Inferior parietal cortex (tissue), 1 donor: ENCODE measurements around the gene NAT16.
A peak's percentile ranks its signal among the peaks of the same experiment; 100 is the strongest.
"Not testable (repeated sequence)": the region's sequence is repeated elsewhere in the genome, so short reads cannot be mapped to it uniquely, and the experiment has no call there.

ENCODE experiments used
- DNase-seq: peaks from one replicate; pipeline ENCODE4 v3.0.0-alpha.2; 2016; ENCODE audit errors: extremely low spot score

Gene NAT16

DNA sequence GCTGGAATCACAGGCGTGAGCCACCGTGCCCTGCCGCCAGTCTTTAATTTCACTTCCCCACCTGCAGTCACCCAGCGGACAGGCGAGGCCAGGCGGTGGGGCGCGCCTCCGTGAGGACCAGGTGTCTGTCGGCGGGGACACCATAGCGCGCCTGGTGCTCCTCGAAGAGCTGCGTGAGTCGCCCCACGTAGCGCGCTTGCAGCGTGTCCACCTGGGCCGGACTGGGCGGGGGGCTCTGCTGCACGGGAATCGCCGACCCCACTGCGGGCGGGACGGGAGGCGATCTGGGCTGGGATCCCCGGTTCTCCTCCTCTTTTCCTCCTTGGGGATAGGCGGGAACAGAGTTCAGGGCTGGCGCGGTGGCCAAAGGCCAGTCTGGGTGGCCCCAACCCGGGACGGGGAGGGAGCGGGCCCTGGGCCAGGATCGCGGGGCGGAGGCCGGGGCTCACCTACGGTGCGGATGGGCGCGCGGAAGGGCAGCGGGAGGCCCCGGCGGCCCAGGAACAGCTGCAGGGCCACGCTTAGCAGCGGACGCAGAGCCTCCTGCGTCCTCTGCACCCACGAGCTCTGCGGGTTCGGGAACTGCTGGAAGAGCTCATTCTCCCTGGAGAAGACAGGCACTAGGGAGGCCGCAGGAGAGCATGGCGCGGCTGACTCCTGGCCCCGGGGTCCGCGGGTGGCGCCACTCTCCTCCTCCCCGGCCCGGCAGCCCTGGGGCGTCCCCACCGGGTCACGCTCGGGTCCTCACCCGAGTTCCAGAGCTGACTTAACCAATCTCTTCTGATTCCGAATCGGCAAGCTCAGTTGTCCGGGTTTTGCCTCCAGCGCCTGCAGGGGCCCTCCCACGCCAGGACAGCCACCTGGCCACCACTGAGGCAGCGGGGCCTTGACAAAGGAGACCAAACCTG, 21.9 kb upstream of the NAT16 start:
- no peak for DNase-seq

DNA sequence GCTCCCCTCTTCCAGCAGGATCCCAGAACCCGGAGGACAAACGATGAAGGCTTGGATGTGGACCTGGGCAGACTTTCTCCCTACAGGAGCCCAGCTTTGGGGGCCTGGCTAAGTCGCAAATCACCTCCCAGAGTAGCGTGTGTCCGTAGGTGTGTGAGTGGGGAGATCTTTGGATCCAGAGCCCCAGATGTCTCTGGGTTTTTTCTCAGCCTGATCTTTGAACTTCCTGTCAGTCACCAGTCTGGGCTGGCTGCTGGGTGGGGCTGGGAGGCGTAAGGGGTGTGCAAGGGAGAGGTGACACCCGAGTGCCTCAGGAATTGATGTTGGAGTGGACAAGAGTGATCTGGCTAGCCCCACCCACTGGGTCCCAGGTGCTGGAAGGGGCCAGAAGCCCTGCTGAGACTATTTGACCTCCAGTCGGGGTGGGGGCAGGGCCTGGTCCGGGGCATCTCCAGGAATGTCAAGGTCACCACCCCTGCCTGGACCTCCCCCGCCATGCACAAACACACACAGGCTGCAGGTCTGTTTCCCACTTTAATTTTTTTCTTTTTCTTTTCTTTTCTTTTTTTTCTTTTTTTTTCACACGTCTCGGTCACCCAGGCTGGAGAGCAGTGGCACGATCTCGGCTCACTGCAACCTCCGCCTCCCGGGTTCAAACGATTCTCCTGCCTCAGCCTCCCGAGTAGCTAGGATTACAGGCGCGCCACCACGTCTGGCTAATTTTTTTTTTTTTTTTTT, 20.9 kb upstream of the NAT16 start, which contains the start of gene MOGAT3:
Gene MOGAT3 (minus strand): TSS at position 175 of the 738 bp plus-strand sequence. CDS start 182 bp downstream, outside the sequence.
- DNase-seq = no peak

DNA sequence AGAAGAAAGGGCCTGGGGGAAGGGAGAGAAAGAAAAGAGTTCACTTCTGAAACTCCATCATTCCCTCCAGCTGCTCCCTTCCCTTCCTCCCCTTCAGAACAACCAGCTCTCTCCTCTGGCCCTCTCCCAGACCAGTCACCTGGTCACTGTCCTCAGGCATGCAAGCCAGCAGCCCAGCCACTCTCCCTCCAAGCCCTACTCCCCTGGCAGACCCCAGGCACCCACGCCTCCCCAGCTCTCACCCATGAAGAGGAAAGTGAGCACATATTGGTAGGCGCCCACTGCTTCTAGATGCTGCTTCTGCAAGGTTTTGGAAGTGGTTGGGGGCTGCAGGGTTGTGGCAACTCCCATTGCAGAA, 20.4 kb upstream of the NAT16 start:
- DNase-seq = no peak

DNA sequence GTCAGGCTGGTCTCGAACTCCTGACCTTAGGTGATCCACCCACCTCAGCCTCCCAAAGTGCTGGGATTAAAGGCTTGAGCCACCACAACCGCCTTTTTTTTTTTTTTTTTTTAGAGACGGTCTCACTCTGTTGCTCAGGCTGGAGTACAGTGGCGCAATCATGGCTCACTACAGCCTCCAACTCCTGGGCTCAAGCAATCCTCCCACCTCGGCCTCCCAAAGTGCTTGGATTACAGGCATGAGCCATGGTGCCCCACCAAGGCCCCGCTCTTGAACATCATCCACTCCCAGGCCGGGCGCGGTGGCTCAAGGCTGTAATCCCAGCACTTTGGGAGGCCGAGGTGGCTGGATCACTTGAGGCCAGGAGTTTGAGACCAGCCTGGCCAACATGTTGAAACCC, 19.4 kb upstream of the NAT16 start:
- not testable (repeated sequence) for DNase-seq

DNA sequence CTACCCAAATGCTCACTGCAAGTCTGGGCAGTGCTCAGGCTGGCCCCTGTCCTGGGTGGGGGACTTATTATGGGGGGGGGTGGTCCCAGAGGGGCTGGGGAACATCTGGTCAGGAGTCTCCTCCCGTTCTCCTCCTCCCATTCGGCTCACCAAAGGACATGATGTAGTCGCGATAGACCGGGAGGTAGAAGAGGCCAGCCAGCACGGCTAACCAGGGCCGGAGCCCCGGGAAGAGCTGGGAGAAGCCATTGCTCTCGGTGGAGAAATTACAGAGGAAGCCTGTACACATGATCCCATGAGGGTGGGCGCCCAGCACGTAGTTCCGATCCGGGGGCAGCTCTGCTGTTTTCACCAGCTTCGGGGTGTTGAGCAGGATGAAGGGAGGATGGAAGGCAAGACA, 18.4 kb upstream of the NAT16 start:
- DNase-seq = no peak

DNA sequence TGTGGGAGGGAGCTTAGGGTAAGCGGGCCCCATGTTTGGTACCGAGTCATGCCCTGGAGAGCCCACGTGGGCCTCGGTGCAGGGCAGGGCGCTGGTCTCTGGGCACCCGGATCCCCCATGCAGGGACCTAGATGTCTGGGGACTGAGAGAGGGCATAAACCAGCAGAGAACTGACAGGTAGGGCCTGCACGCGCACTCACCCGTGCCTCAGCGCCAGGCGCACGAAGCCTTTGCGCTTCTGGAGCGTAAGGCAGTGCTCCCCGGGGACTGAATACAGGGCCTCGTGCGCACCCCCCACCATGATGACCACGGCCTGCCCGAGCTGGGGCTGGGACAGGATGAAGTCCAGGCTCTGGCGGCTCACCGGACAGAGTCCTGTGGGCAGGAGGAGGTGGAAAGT, 17.9 kb upstream of the NAT16 start:
- DNase-seq = no peak

DNA sequence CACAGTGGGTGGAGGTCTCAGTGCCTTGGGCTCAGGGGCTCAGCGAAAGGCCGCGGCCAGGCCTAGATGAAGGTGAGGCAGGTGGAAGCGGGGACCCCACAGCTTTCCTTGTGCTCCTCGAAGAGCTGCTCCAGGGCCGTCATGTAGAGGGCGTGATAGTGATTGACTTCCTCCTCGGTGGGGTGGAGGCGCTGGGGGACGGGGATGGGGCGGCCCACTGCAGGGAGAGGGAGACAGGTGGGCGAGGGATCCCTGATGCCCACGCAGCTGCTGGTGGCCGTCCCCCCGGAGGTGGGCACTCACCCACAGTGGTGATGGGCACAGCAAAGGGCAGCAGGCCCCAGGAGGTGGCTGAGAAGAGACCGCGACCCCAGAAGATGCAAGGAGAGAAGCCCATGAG, 15.8 kb upstream of the NAT16 start:
- no peak for DNase-seq

DNA sequence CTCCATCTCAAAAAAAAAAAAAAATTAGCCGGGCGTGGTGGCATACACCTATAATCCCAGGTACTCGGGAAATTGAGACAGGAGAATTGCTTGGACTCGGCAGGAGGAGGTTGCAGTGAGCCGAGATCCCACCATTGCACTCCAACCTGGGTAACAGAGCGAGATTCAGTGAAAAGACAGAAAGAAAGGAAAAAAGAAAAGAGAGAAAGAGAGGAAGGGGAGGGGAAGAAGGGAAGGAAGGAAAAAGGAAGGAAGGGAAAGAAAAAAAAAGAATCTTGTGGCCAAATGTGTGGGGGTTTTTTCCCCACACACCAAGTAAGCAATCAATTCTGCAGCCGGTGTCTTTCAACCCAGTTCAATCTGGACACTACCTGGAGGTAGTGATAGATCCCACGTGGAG, 9.0 kb upstream of the NAT16 start:
- no peak for DNase-seq

DNA sequence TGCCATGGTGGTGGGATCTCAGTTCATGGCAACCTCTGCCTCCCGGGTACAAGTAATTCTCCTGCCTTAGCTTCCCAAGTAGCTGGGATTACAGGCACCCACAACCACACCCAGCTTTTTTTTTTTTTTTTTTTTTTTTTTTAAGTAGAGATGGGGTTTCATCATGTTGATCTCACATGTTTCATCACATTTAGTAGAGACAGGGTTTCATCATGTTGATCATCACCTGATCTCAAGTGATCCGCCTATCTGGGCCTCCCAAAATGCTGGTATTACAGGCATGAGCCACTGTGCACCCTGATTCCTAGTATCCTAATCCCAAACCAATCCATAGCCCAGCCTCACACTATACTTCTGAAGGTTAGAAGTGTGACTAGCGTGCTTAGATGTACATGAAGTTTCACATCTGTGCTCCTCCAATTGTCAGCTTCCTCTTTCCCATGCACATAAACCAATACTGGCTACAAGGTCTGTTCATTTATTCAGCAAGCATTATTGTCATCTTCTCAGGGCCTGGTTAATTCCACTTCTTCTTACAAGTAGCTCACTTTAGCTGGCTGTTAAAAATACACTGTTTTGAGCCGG, 6.8 kb upstream of the NAT16 start:
- no peak for DNase-seq

DNA sequence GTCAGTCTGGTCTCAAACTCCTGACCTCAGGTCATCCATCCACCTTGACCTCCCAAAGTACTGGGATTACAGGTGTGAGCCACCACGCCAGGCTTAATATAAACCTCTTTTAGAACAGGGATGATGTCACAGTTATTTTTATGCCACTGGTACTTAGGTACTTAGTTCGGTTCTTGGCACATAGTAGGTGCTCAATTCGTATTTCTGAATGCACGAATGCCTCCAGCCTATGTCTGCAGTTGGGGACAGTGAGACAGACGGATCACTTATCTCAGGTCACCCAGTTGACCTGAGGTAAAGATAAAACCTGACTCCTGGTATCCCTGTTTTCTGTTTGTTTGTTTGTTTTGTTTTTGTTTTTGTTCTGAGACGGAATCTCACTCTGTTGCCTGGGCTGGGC, 6.1 kb upstream of the NAT16 start:
- DNase-seq = no peak

DNA sequence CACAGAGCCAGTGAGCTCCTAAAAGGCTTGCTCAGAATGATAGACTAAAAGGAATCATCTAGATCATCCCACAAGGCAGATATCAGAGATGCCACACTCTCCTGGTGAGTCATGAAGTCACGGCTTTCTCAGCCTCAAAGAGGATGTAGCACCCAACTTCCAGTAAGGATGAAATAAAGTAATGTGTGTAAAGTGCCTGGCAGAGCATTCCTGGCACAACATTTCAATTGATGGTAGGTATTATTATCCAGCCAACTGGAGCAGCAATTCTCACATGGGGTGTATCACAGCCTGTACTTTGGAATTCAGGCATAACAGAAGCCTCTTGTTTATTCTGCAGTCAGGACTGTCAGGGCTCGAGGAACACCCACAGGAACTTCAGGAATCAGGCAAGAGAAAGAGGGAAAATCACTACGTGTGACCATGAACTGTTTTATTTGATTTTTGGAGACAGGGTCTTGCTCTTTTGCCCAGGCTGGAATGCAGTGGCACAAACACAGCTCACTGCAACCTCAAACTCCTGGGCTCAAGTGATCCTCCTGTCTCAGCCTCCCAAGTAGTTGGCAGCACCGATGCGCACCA, 5.3 kb upstream of the NAT16 start:
- peak; percentile 53 for DNase-seq

DNA sequence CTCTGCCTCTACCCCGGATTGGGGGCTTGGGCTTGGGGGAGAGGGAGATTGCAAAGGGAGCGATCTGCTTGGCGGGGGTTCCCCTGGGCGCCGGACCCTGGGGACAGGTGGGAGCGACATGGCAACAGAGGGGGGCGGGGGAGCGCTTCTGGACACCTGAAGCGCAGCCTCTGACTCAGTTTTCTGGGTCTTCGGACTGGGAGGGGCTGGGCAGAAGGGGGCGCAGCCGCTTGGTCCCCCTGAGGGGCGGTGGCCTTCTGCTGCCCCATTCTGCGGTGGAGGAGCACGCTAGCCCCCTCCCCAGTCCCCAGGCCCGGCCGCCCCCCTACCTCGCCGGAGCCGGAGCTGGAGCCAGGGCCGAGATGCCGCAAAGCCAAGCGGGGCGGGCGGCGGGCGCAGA, 380 bp downstream of the NAT16 start:
- DNase-seq = no peak

DNA sequence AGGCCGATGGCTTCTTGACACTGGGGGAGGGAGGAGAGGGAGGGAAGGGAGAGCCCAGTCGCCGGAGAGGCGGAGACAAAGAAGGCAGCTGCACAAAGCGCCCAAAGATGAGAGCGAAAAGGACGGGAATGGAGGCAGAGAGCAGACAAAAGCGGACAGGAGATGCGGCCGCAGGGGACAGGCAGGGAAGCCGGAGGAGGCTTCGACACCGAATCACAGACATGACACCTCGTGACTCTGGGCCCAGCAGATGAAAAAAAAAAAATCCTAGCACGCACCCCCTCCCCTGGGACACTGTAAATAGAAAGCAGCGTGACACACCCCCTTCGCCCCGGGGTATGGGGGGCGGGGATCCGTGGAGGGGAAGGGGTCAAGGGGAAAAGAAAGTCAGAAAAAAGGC, 976 bp downstream of the NAT16 start:
- DNase-seq = no peak

DNA sequence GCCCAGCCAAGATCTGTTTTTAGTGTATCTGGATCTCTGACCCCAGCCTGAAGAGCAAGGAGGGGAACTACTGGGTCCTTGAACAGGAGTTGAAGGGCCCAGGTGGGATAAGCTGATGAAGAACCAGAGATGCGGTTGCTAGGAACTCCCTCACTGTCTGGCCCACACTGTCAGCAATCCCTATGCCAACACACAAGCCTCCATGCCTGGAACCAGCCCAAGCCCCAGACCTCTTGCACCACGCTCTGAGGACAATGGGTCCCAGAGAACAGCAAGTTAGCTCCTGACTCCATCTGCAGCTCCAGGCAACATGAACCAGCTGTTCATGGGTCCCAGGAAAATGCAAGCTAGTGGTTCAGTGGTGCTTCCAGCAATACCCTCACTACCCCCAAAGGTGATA, 2.4 kb downstream of the NAT16 start:
- DNase-seq = no peak

DNA sequence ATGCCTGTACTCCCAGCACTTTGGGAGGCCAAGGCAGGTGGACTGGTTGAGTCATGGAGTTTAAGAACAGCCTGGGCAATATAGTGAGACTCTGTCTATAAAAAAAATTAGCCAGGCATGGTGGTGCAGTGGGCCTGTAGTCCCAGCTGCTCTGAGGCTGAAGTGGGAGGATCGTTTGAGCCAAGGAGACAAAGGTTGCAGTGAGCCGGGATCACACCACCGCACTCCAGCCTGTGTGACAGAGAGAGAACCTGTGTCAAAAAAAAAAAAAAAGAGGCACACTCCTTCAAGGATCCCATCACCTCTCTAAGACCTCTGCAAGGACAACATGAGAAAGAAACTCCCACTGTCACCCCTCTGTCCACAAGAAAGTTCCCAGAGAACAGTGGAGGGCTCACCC, 4.4 kb downstream of the NAT16 start:
- DNase-seq = no peak

DNA sequence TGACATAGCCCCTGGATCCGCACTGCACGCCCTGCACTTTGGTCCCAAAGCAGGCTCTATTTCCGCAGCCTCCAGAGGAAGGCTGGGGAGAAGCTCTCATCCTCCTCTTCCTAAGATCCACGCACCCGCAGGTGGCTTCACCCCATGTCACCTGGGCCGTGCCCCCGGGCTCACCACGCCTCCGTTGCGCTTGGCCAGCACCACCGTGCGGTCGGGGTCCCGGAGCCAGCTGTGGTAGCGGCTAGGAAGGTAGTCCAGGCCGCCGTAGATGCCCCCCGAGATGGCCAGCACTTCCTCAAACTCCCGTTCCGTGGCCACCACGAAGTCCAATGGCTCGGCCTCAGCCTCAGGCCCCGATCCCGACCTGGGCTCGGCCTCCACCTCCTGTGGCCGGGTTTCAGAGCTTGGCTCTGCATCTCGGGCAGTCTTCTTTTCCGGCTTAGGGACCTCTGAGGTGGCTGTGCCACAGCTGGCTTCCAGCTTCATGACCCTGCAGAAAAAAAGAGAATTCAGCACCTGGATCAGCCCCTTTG, 5.7 kb downstream of the NAT16 start:
- DNase-seq = no peak

DNA sequence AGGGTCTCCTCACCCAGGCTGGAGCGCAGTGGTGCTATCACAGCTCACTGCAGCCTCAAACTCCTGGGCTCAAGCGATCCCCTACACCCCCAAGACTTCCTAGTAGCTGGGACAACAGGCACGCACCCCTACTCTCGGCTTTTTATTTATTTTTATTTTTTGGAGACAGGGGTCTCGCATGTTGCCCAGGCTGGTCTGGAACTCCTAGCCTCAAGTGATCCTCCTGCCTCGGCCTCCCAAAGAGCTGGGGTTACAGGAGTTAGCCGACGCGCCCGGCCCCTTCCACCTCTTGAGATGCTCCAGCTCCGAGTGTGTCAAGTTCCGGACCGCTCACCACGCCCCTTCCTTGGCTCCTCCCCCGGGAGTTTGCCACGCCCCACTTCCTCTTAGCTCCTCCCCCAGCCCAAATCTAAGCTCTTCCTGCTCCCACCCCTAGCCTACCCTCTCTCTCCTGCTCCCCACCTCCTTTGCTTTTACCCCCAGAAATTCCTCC, 6.3 kb downstream of the NAT16 start:
- no peak for DNase-seq

DNA sequence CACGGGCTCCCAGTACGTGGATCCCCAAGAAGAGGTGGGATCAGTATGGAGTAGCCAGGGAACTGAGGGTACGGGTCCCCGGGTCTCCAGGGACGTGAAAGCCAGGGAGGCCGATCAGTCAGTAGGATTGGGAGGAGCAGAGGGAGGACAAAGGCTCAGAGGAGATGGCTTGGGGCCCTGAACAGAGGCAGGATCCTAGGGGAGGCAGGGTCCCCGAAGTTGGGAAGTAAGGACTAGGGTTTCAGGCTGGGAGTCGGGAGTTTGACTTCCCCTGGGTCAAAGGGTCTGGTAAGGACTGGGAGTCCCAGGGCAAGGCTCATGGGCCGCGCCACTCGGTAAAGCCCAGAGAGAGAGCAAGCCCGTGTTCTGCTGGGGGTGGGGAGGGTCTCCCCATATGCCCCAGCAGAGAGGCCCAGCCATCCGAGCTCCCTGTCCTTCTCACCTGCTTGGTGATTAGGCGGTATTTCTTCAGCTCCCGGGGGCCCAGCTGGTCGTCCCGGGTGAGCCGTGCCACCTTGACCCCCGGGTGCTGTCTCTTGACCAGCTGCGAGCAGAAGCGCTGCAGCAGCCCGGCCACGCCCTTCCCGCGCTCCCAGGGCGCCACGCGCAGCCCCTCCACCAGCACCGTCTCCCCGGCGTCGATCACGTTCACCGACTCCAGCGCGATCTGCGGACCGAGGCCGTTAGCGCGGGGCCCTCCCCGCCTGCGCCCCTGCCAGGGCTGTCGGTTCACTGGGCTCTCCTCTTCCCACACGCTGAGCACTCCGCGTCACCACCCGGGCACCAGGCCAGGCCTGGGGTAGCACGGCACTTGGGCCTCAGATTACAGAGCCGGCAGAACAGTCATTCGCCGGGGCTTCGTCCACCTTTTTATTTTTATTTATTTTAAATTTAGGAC, 7.0 kb downstream of the NAT16 start:
- no peak for DNase-seq

DNA sequence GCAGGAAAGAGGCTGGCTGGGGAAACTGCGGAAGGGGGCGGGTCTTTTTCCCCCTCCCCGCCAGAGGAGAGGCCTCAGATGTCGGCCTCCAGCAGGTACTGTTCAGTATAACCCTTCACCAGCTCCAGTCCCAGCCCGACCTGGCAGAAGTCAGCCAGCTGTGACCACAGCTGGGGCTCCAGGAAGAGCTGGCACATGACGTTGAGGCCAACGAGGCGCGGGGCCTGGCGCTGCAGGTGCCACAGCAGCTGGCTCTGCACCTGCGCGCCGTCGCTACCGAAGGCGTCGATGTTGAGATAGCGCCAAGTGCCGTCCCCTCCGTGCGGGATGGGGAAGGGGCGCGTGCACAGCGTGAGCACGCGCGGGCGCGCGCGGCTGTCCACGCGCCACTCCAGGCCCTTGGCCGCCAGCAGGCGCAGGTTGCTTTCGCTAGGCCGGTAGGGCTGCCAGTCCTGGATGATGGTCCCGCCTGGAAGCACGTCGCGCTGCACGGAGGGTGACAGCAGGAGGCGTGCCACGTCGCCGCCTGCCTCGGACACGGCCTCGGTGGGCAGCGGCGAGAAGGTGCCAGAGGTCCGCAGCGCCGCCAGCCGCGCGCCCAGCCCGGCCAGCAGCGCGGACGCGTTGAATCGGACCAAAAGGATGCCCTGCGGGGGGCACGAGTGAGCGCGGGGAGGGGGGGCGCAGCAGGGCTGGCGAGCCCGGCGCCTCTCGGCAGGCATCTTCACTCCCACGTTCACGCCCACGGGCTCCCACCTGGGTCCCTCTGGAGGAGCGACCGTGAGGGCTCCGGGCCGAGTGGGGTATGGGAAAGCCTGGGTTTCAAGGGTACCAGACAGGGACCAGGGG, 7.9 kb downstream of the NAT16 start:
- no peak for DNase-seq

DNA sequence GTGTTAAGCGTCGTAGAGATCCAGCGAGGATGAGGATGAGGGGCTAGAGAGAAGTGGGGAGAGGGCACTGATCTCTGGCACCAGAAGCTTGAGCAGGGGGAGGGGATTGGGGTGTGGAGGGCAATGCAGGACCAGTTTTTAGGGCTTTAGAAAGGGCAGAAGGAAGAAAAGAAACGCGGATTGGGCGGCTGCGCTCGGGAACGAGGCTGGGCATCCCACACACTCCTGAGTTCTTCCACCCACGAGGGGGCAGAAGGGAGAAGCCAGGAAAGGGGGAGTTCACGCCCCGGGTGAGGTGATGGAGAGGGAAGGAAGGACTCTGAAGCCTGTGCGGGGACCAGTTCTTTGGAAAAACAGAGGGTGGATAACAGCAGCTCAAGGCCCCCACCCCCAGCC, 8.7 kb downstream of the NAT16 start:
- DNase-seq = no peak
